GM21576 (cell line): ENCODE results near the gene KDM5D.

Experiments
- ATAC-seq: cut with Tn5 transposase; IDR thresholded peaks from one replicate; pipeline ENCODE4 v1.9.1; 2021; ENCODE audit warnings: mild to moderate bottlenecking, moderate library complexity; ENCODE audit not compliant: unreplicated experiment

Gene KDM5D

GRCh38 chrY:19744381-19745378 is at the start of gene KDM5D:
TSS of gene KDM5D (minus strand) at chrY:19744726. CDS start at chrY:19744534, 192 bp downstream.
- no peak for ATAC-seq

GRCh38 chrY:19768375-19768774 is 23.8 kb upstream of the KDM5D start:
- ATAC-seq, result no peak

GRCh38 chrY:19743331-19743730 is 1.2 kb downstream of the KDM5D start:
- no peak for ATAC-seq

- no peak for ATAC-seq
Observed at GRCh38 chrY:19742153-19742552, 2.4 kb downstream of the KDM5D start.

GRCh38 chrY:19734425-19734824 is 10.1 kb downstream of the KDM5D start:
- ATAC-seq, result no peak

- no peak for ATAC-seq
Observed at GRCh38 chrY:19717950-19718349, 26.6 kb downstream of the KDM5D start.

- no peak for ATAC-seq
Observed at GRCh38 chrY:19717146-19717545, 27.4 kb downstream of the KDM5D start.

- no peak for ATAC-seq
Observed at GRCh38 chrY:19715226-19715625, 29.3 kb downstream of the KDM5D start.

GRCh38 chrY:19713430-19713829 is 31.1 kb downstream of the KDM5D start:
- no peak for ATAC-seq

GRCh38 chrY:19706273-19706672 is 38.3 kb downstream of the KDM5D start:
- ATAC-seq, result no peak

- no peak for ATAC-seq
Observed at GRCh38 chrY:19698495-19698894, 46.0 kb downstream of the KDM5D start.

- ATAC-seq, result no peak
Observed at GRCh38 chrY:19680821-19681220, 63.7 kb downstream of the KDM5D start.
